Globus pallidus (tissue), 1 donor: ENCODE results near the gene RRP1B.
"Not testable (repeated sequence)": the region's sequence is repeated elsewhere in the genome, so short reads cannot be mapped to it uniquely, and the experiment has no call there.

ENCODE experiments used
- DNase-seq: peaks from one replicate; pipeline ENCODE4 v3.0.0-alpha.2; 2015; ENCODE audit warnings: low spot score

RRP1B gene

GRCh38 chr21:43639470-43640353 is 19.6 kb upstream of the RRP1B start:
- no peak for DNase-seq

GRCh38 chr21:43640400-43640799 is 19.0 kb upstream of the RRP1B start:
- no peak for DNase-seq

GRCh38 chr21:43643193-43643592 is 16.2 kb upstream of the RRP1B start:
- DNase-seq = no peak

- DNase-seq = no peak
Observed at GRCh38 chr21:43644071-43644470, 15.3 kb upstream of the RRP1B start.

- no peak for DNase-seq
Observed at GRCh38 chr21:43644609-43645008, 14.8 kb upstream of the RRP1B start.

GRCh38 chr21:43645136-43645891 is 14.0 kb upstream of the RRP1B start:
- peak; percentile 62 for DNase-seq

GRCh38 chr21:43645976-43646375 is 13.4 kb upstream of the RRP1B start:
- no peak for DNase-seq

- DNase-seq = peak; percentile 82
Observed at GRCh38 chr21:43646550-43647260, 12.7 kb upstream of the RRP1B start.

GRCh38 chr21:43648171-43648570 is 11.2 kb upstream of the RRP1B start:
- no peak for DNase-seq

GRCh38 chr21:43651926-43652325 is 7.4 kb upstream of the RRP1B start:
- not testable (repeated sequence) for DNase-seq

GRCh38 chr21:43652616-43653015 is 6.7 kb upstream of the RRP1B start:
- DNase-seq = no peak

GRCh38 chr21:43653626-43654025 is 5.7 kb upstream of the RRP1B start:
- DNase-seq = no peak

GRCh38 chr21:43654806-43655489 is 4.4 kb upstream of the RRP1B start:
- no peak for DNase-seq

GRCh38 chr21:43657355-43658087 is 1.8 kb upstream of the RRP1B start:
- no peak for DNase-seq

GRCh38 chr21:43658088-43658741 is 1.1 kb upstream of the RRP1B start:
- no peak for DNase-seq

GRCh38 chr21:43658769-43659135 is 608 bp upstream of the RRP1B start:
- DNase-seq = no peak

- no peak for DNase-seq
Observed at GRCh38 chr21:43662286-43662685, 2.9 kb downstream of the RRP1B start.

GRCh38 chr21:43663033-43663432 is 3.7 kb downstream of the RRP1B start:
- no peak for DNase-seq

GRCh38 chr21:43664358-43664757 is 5.0 kb downstream of the RRP1B start:
- peak; percentile 20 for DNase-seq

GRCh38 chr21:43665879-43666278 is 6.5 kb downstream of the RRP1B start:
- DNase-seq = no peak
